Fibroblast of peridontal ligament (primary cell): Measurements from ENCODE around the gene SLC25A1.

ENCODE experiments used
- DNase-seq: peaks from one replicate; pipeline ENCODE4 v3.0.0-alpha.2; 2010; ENCODE audit errors: extremely low read depth

Gene SLC25A1

GRCh38 chr22:19180740-19181410 is 2.3 kb upstream of the SLC25A1 start:
- DNase-seq: no peak

DNA sequence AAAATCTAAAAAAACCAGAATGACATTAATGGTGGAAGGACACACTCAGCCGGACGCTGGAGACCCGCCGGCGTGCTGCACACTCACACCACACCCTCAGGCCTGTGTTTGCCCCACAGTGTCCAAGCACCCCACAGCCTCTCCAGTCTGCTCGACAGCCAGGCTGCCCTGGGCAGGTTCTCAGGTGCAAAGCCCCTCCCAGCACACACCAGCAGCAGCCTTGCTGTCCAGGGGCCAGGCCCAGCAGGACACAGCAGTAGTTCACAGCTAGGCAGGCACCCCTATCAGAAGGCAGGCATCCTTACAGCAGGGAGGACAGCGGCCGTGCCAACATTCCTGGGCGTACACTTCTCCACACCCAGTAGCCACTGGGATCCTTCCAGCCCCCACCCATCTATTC is 1.7 kb upstream of the SLC25A1 start:
- no peak for DNase-seq

- peak; percentile 80 for DNase-seq
Observed at GRCh38 chr22:19179497-19180048, 1.0 kb upstream of the SLC25A1 start.

- DNase-seq: no peak
Observed at GRCh38 chr22:19178065-19178656, 375 bp downstream of the SLC25A1 start.

GRCh38 chr22:19177164-19178064 is 1.1 kb downstream of the SLC25A1 start:
- DNase-seq: no peak

DNA sequence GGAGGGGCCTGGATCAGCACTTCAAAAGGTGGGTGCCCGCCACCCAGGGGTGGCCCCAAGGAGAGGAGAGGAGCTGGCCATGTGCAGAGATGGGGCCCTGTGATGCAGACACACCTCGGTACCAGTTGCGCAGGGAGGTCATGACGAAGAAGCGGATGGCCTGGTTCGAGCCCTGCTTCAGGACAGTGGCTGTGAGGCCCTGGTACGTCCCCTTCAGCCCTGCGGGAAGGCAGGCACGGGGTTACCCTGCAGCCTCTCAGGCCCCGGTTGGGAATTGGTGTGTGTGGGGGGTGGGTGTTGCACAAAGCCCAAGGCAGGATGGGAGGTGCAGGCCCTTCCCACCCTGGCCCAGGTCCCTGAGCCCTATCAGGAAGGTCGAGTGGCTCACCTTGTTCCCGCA is 1.8 kb downstream of the SLC25A1 start:
- DNase-seq: no peak

GRCh38 chr22:19176175-19176643 is 2.3 kb downstream of the SLC25A1 start:
- no peak for DNase-seq

- DNase-seq: no peak
Observed at GRCh38 chr22:19175602-19176174, 2.8 kb downstream of the SLC25A1 start.

GRCh38 chr22:19175026-19175601 is 3.4 kb downstream of the SLC25A1 start:
- DNase-seq: no peak

DNA sequence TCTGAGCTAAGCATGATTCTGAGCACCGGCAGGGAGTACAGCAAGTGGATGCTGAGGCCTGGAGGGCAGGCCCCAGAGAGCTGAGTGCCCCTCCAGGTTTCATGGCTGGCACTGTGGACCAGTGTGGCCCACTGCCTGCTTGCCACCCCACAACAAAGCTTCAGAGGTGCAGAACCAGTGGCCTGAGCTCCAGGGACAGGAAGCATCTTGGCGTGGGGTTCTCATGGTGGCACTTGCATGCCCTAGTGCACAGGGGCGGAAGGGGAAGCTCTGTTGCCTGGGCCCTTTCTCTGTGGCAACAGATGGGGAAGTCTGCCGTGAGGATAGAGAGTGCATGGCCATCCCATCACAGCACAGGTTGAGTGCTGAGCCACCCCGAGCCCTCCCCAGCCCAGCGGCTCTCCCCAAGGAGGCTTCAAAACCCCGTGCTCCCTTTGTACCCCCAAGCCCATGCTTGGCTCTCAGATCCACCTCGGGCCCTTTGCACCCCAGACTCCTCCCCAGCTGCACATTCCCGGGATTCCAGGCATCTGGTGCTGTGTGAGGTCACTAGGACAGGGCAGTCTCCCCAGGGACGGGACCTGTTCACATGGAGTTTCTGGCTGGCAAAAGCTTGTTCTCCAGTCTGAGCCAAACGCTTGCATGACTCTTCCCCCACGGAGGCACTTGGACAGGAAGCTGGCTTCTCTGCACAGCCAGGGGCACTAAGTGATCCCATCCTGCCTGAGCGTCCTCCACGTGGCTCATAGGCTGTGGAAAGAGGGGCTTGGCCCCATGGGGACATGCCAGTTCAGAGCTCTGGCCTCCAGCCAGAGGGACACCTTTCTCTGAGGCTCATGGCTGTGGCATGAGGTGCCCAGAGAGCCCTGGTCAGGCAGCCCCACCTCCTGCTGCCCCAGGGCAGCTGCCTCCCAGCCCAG is 4.2 kb downstream of the SLC25A1 start:
- peak; percentile 63 for DNase-seq

GRCh38 chr22:19173047-19174035 is 5.2 kb downstream of the SLC25A1 start:
- DNase-seq: no peak

DNA sequence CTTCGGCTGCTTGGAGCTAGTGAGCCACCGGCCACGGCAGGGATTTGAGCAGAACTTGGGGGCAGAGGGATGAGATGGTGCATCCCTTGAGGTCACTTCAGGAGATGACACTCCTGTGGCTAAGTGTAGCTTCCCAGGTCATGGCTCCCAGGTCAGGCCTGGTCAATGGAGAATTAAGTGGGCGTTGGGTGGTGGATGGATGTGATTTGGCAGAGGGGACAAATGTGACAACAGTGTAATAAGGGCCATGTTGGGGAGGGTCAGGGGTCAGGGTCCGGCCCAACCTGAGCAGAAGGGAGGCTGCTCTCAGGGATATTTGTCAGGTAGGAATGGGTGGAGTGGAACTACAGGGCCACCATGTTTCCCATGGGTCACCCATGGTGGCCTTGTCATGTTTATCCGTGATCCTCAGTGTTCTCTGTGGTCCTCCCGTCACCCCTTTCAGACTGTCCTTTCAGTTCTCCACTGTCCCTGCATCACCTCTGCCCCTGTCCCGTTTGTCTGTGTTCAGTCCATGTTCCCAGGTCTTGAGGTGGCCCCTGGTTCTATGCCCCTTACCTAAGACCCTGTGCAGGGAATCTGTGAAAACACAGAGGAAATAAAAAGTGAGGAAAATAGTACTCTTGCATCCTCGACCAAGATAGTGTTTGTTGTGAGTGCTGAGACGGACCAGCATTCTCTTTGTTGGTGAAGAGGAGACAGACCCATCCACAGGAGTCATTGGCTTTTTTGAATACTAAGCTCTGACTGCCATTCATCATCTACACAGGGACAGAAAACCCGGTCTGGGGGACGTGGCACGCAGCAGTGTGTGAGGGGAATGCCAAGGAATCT is 6.1 kb downstream of the SLC25A1 start:
- no peak for DNase-seq

GRCh38 chr22:19169947-19170318 is 8.6 kb downstream of the SLC25A1 start:
- no peak for DNase-seq

GRCh38 chr22:19169002-19169946 is 9.3 kb downstream of the SLC25A1 start:
- no peak for DNase-seq

GRCh38 chr22:19168088-19168890 is 10.2 kb downstream of the SLC25A1 start:
- no peak for DNase-seq

GRCh38 chr22:19167106-19167869 is 11.2 kb downstream of the SLC25A1 start:
- DNase-seq: no peak
